ENCODE data around the gene VGF. TPM values are rescaled to one million over a fixed set of nuclear protein-coding genes. Genes with fewer than 3 reads are reported as not detected.
A peak's percentile ranks its signal among the peaks of the same experiment; 100 is the strongest.

Gene VGF
- total RNA-seq, 1 donor from 2014 or later: 0.11 TPM

- Mint-ChIP-seq H3K36me3 (ENCODE audit: low read depth) (no peaks in the 10 kb centered on the region), H3K4me1 (peaks cover 6% of the 10 kb centered on the region), H3K9me3 (no peaks in the 10 kb centered on the region), H3K27me3 (peaks cover 21% of the 10 kb centered on the region), H3K27ac (no peak overlapping the region), H3K4me3 (no peak overlapping the region)
- intact Hi-C loops (cut with micrococcal nuclease): no loop called here
- no peak for ATAC-seq (ENCODE audit: low read depth)
- no peak for TF ChIP-seq CTCF (IDR thresholded peaks at IDR 0.05)
- CTCF ChIA-PET: no interaction called here
- POLR2A ChIA-PET: no interaction called here
- no peak for DNase-seq
Observed at GRCh38 chr7:101185258-101185839, 20.0 kb upstream of the VGF start.

- no peaks in the 10 kb centered on the region for H3K9me3 Mint-ChIP-seq
- no peak for TF ChIP-seq CTCF (IDR thresholded peaks at IDR 0.05)
- CTCF ChIA-PET: no interaction called here
- DNase-seq (no peak), ATAC-seq (ENCODE audit: low read depth) (no peak)
- no peak within 1 kb of the TSS for H3K27ac Mint-ChIP-seq
- no peaks in the 10 kb centered on the region for H3K36me3 Mint-ChIP-seq (ENCODE audit: low read depth)
- POLR2A ChIA-PET: interaction anchor here (0.5 to 1.2 kb wide), 2 partner anchors 37 to 95 kb away, joined by 3 to 4 read pairs; partner anchors contain the start of genes PLOD3 and TRIM56
- H3K4me3 Mint-ChIP-seq: peak within 1 kb of the TSS; percentile 42
- H3K27me3 Mint-ChIP-seq: peaks cover 55% of the 10 kb centered on the region
- peaks cover 13% of the 10 kb centered on the region for H3K4me1 Mint-ChIP-seq
- intact Hi-C loops (cut with micrococcal nuclease): no loop called here
Observed at GRCh38 chr7:101180130-101180755, 14.9 kb upstream of the VGF start, which contains the start of gene NAT16. Gene NAT16 (minus strand): TSS chr7:101180293. CDS start chr7:101174807, 5,486 bp downstream.

- Mint-ChIP-seq H3K27ac (no peak overlapping the region), H3K27me3 (peaks cover 56% of the 10 kb centered on the region), H3K4me1 (peaks cover 13% of the 10 kb centered on the region), H3K9me3 (no peaks in the 10 kb centered on the region), H3K36me3 (ENCODE audit: low read depth) (no peaks in the 10 kb centered on the region), H3K4me3 (peak overlapping the region; percentile 42)
- TF ChIP-seq CTCF (IDR thresholded peaks at IDR 0.05): no peak
- no peak for DNase-seq
- peak; percentile 26 for ATAC-seq (ENCODE audit: low read depth)
- intact Hi-C loops (cut with micrococcal nuclease): no loop called here
- ChIA-PET POLR2A (interaction anchor here (0.5 to 1.2 kb wide), 2 partner anchors 38 to 95 kb away, joined by 3 to 4 read pairs; partner anchors contain the start of genes PLOD3 and TRIM56), CTCF (no interaction called here)
Observed at GRCh38 chr7:101179713-101180112, 14.3 kb upstream of the VGF start.

GRCh38 chr7:101179117-101179516, 13.7 kb upstream of the VGF start:
- H3K27me3 Mint-ChIP-seq: peaks cover 58% of the 10 kb centered on the region
- peak overlapping the region; percentile 42 for H3K4me3 Mint-ChIP-seq
- intact Hi-C loops (cut with micrococcal nuclease): no loop called here
- no peak for DNase-seq
- no peaks in the 10 kb centered on the region for H3K36me3 Mint-ChIP-seq (ENCODE audit: low read depth)
- H3K4me1 Mint-ChIP-seq: peaks cover 18% of the 10 kb centered on the region
- H3K9me3 Mint-ChIP-seq: no peaks in the 10 kb centered on the region
- ChIA-PET POLR2A (interaction anchor here (0.7 kb wide), 1 partner anchor 629 kb away, joined by 5 read pairs; no protein-coding TSS in a partner anchor), CTCF (no interaction called here)
- ATAC-seq (ENCODE audit: low read depth): peak; percentile 32
- TF ChIP-seq CTCF (IDR thresholded peaks at IDR 0.05): no peak
- H3K27ac Mint-ChIP-seq: no peak overlapping the region

- ChIA-PET CTCF (interaction anchor here (2.1 kb wide), 1 partner anchor 34 kb away, joined by 8 read pairs; no protein-coding TSS in a partner anchor), POLR2A (interaction anchor here (1.0 kb wide), 1 partner anchor 37 kb away, joined by 5 read pairs; no protein-coding TSS in a partner anchor)
- Mint-ChIP-seq H3K27me3 (peaks cover 62% of the 10 kb centered on the region), H3K4me3 (no peak overlapping the region), H3K9me3 (no peaks in the 10 kb centered on the region), H3K27ac (no peak overlapping the region), H3K36me3 (ENCODE audit: low read depth) (no peaks in the 10 kb centered on the region), H3K4me1 (peaks cover 30% of the 10 kb centered on the region)
- DNase-seq (no peak), ATAC-seq (ENCODE audit: low read depth) (no peak)
- TF ChIP-seq CTCF (IDR thresholded peaks at IDR 0.05): no peak
- intact Hi-C loops (cut with micrococcal nuclease): no loop called here
Observed at GRCh38 chr7:101177644-101178043, 12.3 kb upstream of the VGF start.
